ENCODE results near the gene AFF1. TPM values are rescaled to one million over a fixed set of nuclear protein-coding genes. Genes with fewer than 3 reads are reported as not detected.

Gene AFF1
- total RNA-seq, 1 experiment from 2014 or later: 93.4 TPM

GRCh38 chr4:86940920-86941460 lies 6.2 kb downstream of the AFF1 start:
- Mint-ChIP-seq H3K4me1 (peaks cover 81% of the 10 kb centered on the region), H3K27me3 (ENCODE audit: low read depth) (no peaks in the 10 kb centered on the region), H3K9me3 (no peaks in the 10 kb centered on the region), H3K36me3 (no peaks in the 10 kb centered on the region), H3K27ac (0 out of 2 replicates have a peak overlapping the region, but pooled peaks have one; percentile 51), H3K4me3 (no peak overlapping the region)
- DNase-seq (ENCODE audit: low spot score) (no peak), ATAC-seq (no peak)
- ChIA-PET POLR2A (no interaction called here), CTCF (interaction anchor here (1.0 to 1.4 kb wide), 2 partner anchors 10 to 19 kb away, joined by 3 to 4 read pairs; no protein-coding TSS in a partner anchor)
- no peak for TF ChIP-seq JUN (CRISPR knock-in tag; IDR thresholded peaks at IDR 0.05)
- TF ChIP-seq ZNF396 (CRISPR knock-in tag; IDR thresholded peaks at IDR 0.05; ENCODE audit: borderline replicate concordance): no peak
- TF ChIP-seq, protein P1, sequence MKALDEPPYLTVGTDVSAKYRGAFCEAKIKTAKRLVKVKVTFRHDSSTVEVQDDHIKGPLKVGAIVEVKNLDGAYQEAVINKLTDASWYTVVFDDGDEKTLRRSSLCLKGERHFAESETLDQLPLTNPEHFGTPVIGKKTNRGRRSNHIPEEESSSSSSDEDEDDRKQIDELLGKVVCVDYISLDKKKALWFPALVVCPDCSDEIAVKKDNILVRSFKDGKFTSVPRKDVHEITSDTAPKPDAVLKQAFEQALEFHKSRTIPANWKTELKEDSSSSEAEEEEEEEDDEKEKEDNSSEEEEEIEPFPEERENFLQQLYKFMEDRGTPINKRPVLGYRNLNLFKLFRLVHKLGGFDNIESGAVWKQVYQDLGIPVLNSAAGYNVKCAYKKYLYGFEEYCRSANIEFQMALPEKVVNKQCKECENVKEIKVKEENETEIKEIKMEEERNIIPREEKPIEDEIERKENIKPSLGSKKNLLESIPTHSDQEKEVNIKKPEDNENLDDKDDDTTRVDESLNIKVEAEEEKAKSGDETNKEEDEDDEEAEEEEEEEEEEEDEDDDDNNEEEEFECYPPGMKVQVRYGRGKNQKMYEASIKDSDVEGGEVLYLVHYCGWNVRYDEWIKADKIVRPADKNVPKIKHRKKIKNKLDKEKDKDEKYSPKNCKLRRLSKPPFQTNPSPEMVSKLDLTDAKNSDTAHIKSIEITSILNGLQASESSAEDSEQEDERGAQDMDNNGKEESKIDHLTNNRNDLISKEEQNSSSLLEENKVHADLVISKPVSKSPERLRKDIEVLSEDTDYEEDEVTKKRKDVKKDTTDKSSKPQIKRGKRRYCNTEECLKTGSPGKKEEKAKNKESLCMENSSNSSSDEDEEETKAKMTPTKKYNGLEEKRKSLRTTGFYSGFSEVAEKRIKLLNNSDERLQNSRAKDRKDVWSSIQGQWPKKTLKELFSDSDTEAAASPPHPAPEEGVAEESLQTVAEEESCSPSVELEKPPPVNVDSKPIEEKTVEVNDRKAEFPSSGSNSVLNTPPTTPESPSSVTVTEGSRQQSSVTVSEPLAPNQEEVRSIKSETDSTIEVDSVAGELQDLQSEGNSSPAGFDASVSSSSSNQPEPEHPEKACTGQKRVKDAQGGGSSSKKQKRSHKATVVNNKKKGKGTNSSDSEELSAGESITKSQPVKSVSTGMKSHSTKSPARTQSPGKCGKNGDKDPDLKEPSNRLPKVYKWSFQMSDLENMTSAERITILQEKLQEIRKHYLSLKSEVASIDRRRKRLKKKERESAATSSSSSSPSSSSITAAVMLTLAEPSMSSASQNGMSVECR (CRISPR knock-in tag; IDR thresholded peaks at IDR 0.05; ENCODE audit: borderline replicate concordance): no peak
- no peak for TF ChIP-seq RORB (CRISPR knock-in tag; IDR thresholded peaks at IDR 0.05)
- TF ChIP-seq NFE2L1 (CRISPR knock-in tag; IDR thresholded peaks at IDR 0.05): no peak
- no peak for TF ChIP-seq ERG (CRISPR knock-in tag; IDR thresholded peaks at IDR 0.05)
- TF ChIP-seq ATF2 (CRISPR knock-in tag; IDR thresholded peaks at IDR 0.05; ENCODE audit: borderline replicate concordance, low read depth): no peak
- no peak for TF ChIP-seq ZBTB21 (CRISPR knock-in tag; IDR thresholded peaks at IDR 0.05; ENCODE audit: borderline replicate concordance)
- no peak for TF ChIP-seq TP53 (CRISPR knock-in tag; IDR thresholded peaks at IDR 0.05)
- TF ChIP-seq, protein P2, sequence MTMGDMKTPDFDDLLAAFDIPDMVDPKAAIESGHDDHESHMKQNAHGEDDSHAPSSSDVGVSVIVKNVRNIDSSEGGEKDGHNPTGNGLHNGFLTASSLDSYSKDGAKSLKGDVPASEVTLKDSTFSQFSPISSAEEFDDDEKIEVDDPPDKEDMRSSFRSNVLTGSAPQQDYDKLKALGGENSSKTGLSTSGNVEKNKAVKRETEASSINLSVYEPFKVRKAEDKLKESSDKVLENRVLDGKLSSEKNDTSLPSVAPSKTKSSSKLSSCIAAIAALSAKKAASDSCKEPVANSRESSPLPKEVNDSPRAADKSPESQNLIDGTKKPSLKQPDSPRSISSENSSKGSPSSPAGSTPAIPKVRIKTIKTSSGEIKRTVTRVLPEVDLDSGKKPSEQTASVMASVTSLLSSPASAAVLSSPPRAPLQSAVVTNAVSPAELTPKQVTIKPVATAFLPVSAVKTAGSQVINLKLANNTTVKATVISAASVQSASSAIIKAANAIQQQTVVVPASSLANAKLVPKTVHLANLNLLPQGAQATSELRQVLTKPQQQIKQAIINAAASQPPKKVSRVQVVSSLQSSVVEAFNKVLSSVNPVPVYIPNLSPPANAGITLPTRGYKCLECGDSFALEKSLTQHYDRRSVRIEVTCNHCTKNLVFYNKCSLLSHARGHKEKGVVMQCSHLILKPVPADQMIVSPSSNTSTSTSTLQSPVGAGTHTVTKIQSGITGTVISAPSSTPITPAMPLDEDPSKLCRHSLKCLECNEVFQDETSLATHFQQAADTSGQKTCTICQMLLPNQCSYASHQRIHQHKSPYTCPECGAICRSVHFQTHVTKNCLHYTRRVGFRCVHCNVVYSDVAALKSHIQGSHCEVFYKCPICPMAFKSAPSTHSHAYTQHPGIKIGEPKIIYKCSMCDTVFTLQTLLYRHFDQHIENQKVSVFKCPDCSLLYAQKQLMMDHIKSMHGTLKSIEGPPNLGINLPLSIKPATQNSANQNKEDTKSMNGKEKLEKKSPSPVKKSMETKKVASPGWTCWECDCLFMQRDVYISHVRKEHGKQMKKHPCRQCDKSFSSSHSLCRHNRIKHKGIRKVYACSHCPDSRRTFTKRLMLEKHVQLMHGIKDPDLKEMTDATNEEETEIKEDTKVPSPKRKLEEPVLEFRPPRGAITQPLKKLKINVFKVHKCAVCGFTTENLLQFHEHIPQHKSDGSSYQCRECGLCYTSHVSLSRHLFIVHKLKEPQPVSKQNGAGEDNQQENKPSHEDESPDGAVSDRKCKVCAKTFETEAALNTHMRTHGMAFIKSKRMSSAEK (CRISPR knock-in tag; IDR thresholded peaks at IDR 0.05; ENCODE audit: borderline replicate concordance): no peak
- no peak for TF ChIP-seq FOXP1 (CRISPR knock-in tag; IDR thresholded peaks at IDR 0.05; ENCODE audit: borderline replicate concordance)
- no peak for TF ChIP-seq USF2 (CRISPR knock-in tag; IDR thresholded peaks at IDR 0.05)
- TF ChIP-seq, protein P3, sequence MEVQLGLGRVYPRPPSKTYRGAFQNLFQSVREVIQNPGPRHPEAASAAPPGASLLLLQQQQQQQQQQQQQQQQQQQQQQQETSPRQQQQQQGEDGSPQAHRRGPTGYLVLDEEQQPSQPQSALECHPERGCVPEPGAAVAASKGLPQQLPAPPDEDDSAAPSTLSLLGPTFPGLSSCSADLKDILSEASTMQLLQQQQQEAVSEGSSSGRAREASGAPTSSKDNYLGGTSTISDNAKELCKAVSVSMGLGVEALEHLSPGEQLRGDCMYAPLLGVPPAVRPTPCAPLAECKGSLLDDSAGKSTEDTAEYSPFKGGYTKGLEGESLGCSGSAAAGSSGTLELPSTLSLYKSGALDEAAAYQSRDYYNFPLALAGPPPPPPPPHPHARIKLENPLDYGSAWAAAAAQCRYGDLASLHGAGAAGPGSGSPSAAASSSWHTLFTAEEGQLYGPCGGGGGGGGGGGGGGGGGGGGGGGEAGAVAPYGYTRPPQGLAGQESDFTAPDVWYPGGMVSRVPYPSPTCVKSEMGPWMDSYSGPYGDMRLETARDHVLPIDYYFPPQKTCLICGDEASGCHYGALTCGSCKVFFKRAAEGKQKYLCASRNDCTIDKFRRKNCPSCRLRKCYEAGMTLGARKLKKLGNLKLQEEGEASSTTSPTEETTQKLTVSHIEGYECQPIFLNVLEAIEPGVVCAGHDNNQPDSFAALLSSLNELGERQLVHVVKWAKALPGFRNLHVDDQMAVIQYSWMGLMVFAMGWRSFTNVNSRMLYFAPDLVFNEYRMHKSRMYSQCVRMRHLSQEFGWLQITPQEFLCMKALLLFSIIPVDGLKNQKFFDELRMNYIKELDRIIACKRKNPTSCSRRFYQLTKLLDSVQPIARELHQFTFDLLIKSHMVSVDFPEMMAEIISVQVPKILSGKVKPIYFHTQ (CRISPR knock-in tag; IDR thresholded peaks at IDR 0.05): no peak
- no peak for TF ChIP-seq ZNF281 (CRISPR knock-in tag; IDR thresholded peaks at IDR 0.05)
- no peak for TF ChIP-seq TEAD4 (CRISPR knock-in tag; IDR thresholded peaks at IDR 0.05)
- TF ChIP-seq, protein P4, sequence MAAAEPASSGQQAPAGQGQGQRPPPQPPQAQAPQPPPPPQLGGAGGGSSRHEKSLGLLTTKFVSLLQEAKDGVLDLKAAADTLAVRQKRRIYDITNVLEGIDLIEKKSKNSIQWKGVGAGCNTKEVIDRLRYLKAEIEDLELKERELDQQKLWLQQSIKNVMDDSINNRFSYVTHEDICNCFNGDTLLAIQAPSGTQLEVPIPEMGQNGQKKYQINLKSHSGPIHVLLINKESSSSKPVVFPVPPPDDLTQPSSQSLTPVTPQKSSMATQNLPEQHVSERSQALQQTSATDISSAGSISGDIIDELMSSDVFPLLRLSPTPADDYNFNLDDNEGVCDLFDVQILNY (CRISPR knock-in tag; IDR thresholded peaks at IDR 0.05): no peak
- TF ChIP-seq TEAD1 (CRISPR knock-in tag; IDR thresholded peaks at IDR 0.05): no peak

Data from WTC11 (cell line).